Suprapubic skin (tissue), 4 donors: ENCODE data around the gene ADCK2.

Experiments used
- CTCF ChIP-seq, 2 donors: fragments of 200-600 bp in 1 of 2; fragments of 450-650 bp in 1 of 2; sonication (generic) in 1 of 2; IDR thresholded peaks; one replicate each; pipeline ENCODE4 v1.5.1; 2016 to 2019; ENCODE audit warnings: antibody characterized with exemption in 2 of 2, mild to moderate bottlenecking in 1 of 2, moderate library complexity in 1 of 2
- EP300 ChIP-seq: sonication (generic); formaldehyde crosslinking; IDR thresholded peaks from one replicate; pipeline ENCODE4 v1.6.1; 2017; ENCODE audit warnings: antibody characterized with exemption
- POLR2AphosphoS5 ChIP-seq, 3 donors: sonication (generic); formaldehyde crosslinking; IDR thresholded peaks; one replicate each; pipeline ENCODE4 v1.6.1; 2017; ENCODE audit warnings: antibody characterized with exemption in 3 of 3

DNA sequence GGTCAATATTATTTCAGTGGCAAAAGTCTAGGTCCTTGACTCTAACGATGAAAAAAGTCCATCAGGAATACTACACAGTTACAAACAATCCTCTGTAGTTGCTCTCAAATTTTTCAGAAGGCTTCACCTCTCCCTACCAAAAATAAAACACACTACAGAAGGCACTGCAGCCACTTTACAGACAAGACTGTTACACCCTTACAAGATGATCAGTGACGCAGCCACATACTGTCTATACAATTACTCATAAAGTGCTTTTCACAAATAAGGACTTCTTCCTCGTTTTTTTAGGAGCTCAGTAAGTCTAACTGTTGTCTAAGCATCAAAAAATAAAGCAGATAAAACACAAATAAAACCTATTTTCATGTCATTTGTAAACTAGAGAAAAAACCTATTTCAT, 50.8 kb downstream of the ADCK2 start:
- TF ChIP-seq CTCF (IDR thresholded peaks at IDR 0.05) = no peak
- no peak for TF ChIP-seq POLR2AphosphoS5 (IDR thresholded peaks at IDR 0.05)
- no peak for TF ChIP-seq EP300
